Ovary (tissue), 9 donors: ENCODE data around the gene YAE1. TPM values are rescaled to one million over a fixed set of nuclear protein-coding genes. Genes with fewer than 3 reads are reported as not detected.

ENCODE experiments used
- DNase-seq, 5 donors: peaks; one replicate each; pipeline ENCODE4 v3.0.0-alpha.2; 2019 to 2020
- H3K27ac ChIP-seq, 2 donors: fragments of 200-600 bp; one replicate each; pipeline versions ENCODE4 v1.5.1 to v1.8.0; 2019 to 2022
- H3K27me3 ChIP-seq: fragments of 200-600 bp; one replicate; pipeline ENCODE4 v1.8.0; 2022
- H3K36me3 ChIP-seq: fragments of 200-600 bp; sonication (generic); one replicate; pipeline ENCODE4 v1.5.1; 2019
- H3K4me1 ChIP-seq: one replicate; pipeline ENCODE4 v1.8.1; 2013; ENCODE audit warnings: mild to moderate bottlenecking, moderate library complexity; ENCODE audit not compliant: insufficient read depth
- H3K4me3 ChIP-seq: fragments of 200-600 bp; sonication (generic); one replicate; pipeline ENCODE4 v1.5.1; 2017
- H3K9me3 ChIP-seq, 2 donors: fragments of 200-600 bp in 1 of 2; sonication (generic) in 1 of 2; one replicate each; pipeline versions ENCODE4 v1.5.1 to v1.8.1; 2013 to 2019; ENCODE audit warnings: mild to moderate bottlenecking in 1 of 2, moderate library complexity in 1 of 2
- EP300 ChIP-seq: sonication (generic); formaldehyde crosslinking; IDR thresholded peaks from one replicate; pipeline ENCODE4 v1.6.1; 2017; ENCODE audit warnings: antibody characterized with exemption
- POLR2A ChIP-seq: fragments of 450-650 bp; IDR thresholded peaks from one replicate; pipeline ENCODE4 v1.6.1; 2017; ENCODE audit warnings: antibody characterized with exemption, mild to moderate bottlenecking, moderate library complexity
- WGBS, 3 donors: extraction: QIAGEN DNeasy Blood & Tissue Kit in 1 of 3; methylation state at CpG; one replicate each; pipeline versions ENCODE4 v1.1.5 to v1.1.7; 2013 to 2017; 5-methylcytosine and 5-hydroxymethylcytosine counted together
- intact Hi-C, 4 donors: fragments of 100-400 bp; cut with DNase I; formaldehyde crosslinking; loops; one replicate each; pipeline versions ENCODE4 v1.11.0 to v1.15.1; 2022 to 2023
- polyA plus RNA-seq, 2 donors: library from polyadenylated mRNA; stranded (reverse); fragments of 200-250 nt in 1 of 2; fragments of 350-450 nt in 1 of 2; fragmentation: Illumina TruSeq in 1 of 2; extraction: RNeasy Lipid Tissue Mini Kit (QIAGEN cat#74804) in 1 of 2; gene quantifications; one replicate each; pipeline ENCODE4 v1.2.3, GENCODE V29; 2013 to 2014
- total RNA-seq, 7 donors: library from RNA; depleted of rRNA in 2 of 7; stranded (reverse); fragments of >200 nt in 2 of 7; fragmentation: NEBNext Ultra II Directional in 3 of 7; extraction: Animal tissue kit (Norgen Biotek cat#: 25700) in 3 of 7; gene quantifications; one replicate each; pipeline versions ENCODE4 v1.1.0 to v1.2.4, GENCODE V29; 2016 to 2023
- TF ChIP-seq, protein P1 (sequence below), 3 donors: fragments of 450-650 bp in 2 of 3; fragments of 200-600 bp in 1 of 3; IDR thresholded peaks; one replicate each; pipeline versions ENCODE4 v1.5.1 to v1.8.0; 2016 to 2022; ENCODE audit warnings: antibody characterized with exemption in 3 of 3, mild to moderate bottlenecking in 1 of 3
- donor health status: DM: no; HTN: no; CAD: no; lungs with moderate emphysema.
- donor health status: DM: no; HTN: no; CAD: no.
- donor health status: Bipolar disorder and iron deficiency.
- donor health status: DM: yes; HTN: yes; CAD: no.
- donor health status: DM: no; HTN: no; CAD: no.
- donor health status: DM: yes; HTN: yes; CAD: no.

Gene YAE1
- total and polyA plus RNA-seq, 9 donors = 21.0 to 33.6 (median 28.5) TPM

DNA sequence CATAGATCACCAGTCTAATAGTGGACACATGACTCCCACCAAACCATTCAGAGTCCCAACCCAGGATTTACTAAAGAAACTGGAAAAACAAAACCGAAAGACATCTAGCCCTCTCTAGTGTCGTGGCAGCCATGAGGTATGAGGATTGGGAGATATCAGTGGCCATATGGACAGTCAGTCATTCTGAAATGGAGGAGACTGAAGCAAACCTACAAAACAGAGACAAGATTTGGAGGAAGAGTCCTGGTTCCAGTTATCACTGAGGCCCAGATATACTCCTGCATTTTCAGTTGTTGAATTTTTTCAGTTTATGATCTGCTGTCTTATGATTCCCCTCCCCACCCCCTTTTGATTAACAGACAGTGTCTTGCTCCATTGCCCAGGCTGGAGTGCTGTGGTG lies 48.1 kb downstream of the YAE1 start:
- Histone ChIP-seq H3K36me3 (no peaks in the 10 kb centered on the region), H3K4me3 (no peak overlapping the region), H3K4me1 (no peaks in the 10 kb centered on the region), H3K9me3 (no peaks in the 10 kb centered on the region), H3K27ac (no peak overlapping the region), H3K27me3 (no peaks in the 10 kb centered on the region)
- no peak for DNase-seq
- intact Hi-C loops = no loop called here
- no peak for TF ChIP-seq EP300
- TF ChIP-seq, protein P1, sequence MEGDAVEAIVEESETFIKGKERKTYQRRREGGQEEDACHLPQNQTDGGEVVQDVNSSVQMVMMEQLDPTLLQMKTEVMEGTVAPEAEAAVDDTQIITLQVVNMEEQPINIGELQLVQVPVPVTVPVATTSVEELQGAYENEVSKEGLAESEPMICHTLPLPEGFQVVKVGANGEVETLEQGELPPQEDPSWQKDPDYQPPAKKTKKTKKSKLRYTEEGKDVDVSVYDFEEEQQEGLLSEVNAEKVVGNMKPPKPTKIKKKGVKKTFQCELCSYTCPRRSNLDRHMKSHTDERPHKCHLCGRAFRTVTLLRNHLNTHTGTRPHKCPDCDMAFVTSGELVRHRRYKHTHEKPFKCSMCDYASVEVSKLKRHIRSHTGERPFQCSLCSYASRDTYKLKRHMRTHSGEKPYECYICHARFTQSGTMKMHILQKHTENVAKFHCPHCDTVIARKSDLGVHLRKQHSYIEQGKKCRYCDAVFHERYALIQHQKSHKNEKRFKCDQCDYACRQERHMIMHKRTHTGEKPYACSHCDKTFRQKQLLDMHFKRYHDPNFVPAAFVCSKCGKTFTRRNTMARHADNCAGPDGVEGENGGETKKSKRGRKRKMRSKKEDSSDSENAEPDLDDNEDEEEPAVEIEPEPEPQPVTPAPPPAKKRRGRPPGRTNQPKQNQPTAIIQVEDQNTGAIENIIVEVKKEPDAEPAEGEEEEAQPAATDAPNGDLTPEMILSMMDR (IDR thresholded peaks at IDR 0.05) = no peak
- 77 to 95% (median 86%) methylated on average over 2 of the region's 2 CpGs for WGBS, 3 donors

DNA sequence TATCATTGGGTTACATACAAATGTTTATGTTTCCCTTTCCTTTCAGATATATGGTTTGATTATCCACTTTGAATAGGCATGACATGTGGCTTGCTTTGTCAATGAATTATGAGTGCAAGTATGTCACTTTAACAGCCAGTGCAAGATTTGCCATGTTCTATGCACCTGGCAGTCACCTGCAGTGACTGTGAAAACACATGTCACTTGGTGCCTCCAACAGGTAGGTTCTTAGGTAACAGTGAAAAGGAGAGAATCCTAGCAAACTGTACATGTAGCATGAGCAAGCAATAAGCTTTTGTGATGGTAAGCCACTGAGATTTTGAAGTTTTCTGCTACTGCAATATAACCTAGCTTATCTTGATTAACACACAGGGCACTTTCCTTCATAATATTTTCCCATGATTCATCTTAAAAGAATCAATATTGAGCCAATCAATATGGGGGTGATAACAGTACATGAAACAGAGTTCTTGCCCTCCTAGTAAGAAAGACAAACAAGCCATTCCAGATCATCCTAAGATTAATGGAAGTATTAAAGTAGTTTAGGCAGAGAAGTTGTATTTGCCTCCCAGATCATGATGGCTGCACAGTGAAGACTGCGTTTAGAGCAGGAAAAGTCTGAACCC lies 49.3 kb downstream of the YAE1 start:
- WGBS, 3 donors = 65 to 79% (median 68%) methylated on average over 1 of the region's 1 CpG
- H3K9me3 ChIP-seq = no peaks in the 10 kb centered on the region

DNA sequence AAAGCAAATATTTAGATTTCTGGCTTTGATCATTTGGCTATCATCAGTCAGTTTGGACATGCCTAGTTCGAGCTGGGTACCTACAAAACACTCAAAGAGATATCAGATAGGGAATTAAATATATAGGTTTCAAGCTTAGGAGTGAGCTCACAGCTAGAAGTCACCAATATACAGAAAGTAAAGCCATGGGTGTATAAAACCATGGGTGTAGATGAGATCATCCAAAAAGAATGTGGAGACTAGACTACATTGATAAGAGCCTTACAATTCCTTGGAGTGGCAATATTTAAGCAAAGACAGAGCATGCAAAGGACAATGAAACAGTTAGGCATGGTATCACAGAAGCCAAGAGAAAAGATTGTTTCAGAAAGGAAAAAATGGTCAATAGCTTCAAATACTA lies 49.9 kb downstream of the YAE1 start:
- no peak for DNase-seq
- H3K27me3 ChIP-seq = no peaks in the 10 kb centered on the region
- H3K27ac ChIP-seq = no peak overlapping the region
- no peak overlapping the region for H3K4me3 ChIP-seq
- TF ChIP-seq POLR2A (no peak), EP300 (no peak)
- TF ChIP-seq, protein P1 (IDR thresholded peaks at IDR 0.05) = no peak
- no peaks in the 10 kb centered on the region for H3K4me1 ChIP-seq
- 51 to 69% (median 56%) methylated on average over 1 of the region's 1 CpG for WGBS, 3 donors
- intact Hi-C loops = no loop called here
- H3K9me3 ChIP-seq = no peaks in the 10 kb centered on the region
- H3K36me3 ChIP-seq = no peaks in the 10 kb centered on the region

More for the DNA sequence above, 49.3 kb downstream of the YAE1 start:
- intact Hi-C loops = no loop called here
- Histone ChIP-seq H3K4me3 (no peak overlapping the region), H3K4me1 (no peaks in the 10 kb centered on the region), H3K36me3 (no peaks in the 10 kb centered on the region), H3K27me3 (no peaks in the 10 kb centered on the region), H3K27ac (no peak overlapping the region)
- DNase-seq = no peak
- TF ChIP-seq EP300 (no peak), POLR2A (no peak)
- TF ChIP-seq, protein P1 (IDR thresholded peaks at IDR 0.05) = no peak

DNA sequence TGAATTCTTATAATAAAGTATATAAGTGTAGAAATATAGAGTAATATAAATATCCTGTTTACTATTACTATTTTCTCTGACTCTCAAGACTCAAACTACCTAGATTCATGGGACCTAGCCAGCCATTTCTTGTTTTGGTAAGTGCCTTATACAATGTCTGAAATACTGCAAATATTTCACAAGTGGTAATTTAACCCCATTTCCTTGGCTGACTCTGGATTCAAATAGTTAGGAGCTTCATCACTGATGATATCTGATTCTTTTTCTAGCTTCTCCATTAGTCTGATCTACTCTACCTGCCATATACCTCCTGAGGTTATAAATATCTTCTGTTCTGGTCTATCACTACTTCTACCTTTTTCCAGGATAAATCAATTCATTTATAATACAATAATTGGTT lies 50.8 kb downstream of the YAE1 start:
- Histone ChIP-seq H3K27me3 (no peaks in the 10 kb centered on the region), H3K4me1 (peaks cover 1% of the 10 kb centered on the region), H3K27ac (no peak overlapping the region), H3K4me3 (no peak overlapping the region), H3K36me3 (no peaks in the 10 kb centered on the region), H3K9me3 (no peaks in the 10 kb centered on the region)
- intact Hi-C loops = no loop called here
- no peak for DNase-seq
- TF ChIP-seq, protein P1 (IDR thresholded peaks at IDR 0.05) = no peak
- no peak for TF ChIP-seq EP300
- TF ChIP-seq POLR2A = no peak
